Activated T-helper 2 cell treated with anti-CD3 and anti-CD28 coated beads, Interferon-gamma antibody, Interleukin-2, Interleukin-4, amounts not matched to agents 10 μg/mL and 5 μg/mL and 100 μg/mL, durations not matched to agents 14 hours and 24 hours and 36 hours (primary cell): ENCODE measurements around the gene CUX1. TPM values are rescaled to one million over a fixed set of nuclear protein-coding genes. Genes with fewer than 3 reads are reported as not detected.
"Not testable (repeated sequence)": the region's sequence is repeated elsewhere in the genome, so short reads cannot be mapped to it uniquely, and the experiment has no call there.

ENCODE experiments used
- DNase-seq: peaks from one replicate; pipeline ENCODE4 v3.0.0; 2021; ENCODE audit warnings: low spot score
- H3K27ac Mint-ChIP-seq: one replicate; pipeline ENCODE4 v1.8.0; 2021; ENCODE audit warnings: mixed read lengths
- H3K27me3 Mint-ChIP-seq: one replicate; pipeline ENCODE4 v1.8.0; 2021; ENCODE audit warnings: low read depth, mixed read lengths
- H3K36me3 Mint-ChIP-seq: one replicate; pipeline ENCODE4 v1.8.0; 2021; ENCODE audit warnings: low read depth, mixed read lengths
- H3K4me1 Mint-ChIP-seq: one replicate; pipeline ENCODE4 v1.8.0; 2021; ENCODE audit warnings: low read depth, mixed read lengths
- H3K4me3 Mint-ChIP-seq: one replicate; pipeline ENCODE4 v1.8.0; 2021; ENCODE audit warnings: low read depth, mild to moderate bottlenecking, moderate library complexity, mixed read lengths
- H3K9me3 Mint-ChIP-seq: one replicate; pipeline ENCODE4 v1.8.0; 2021; ENCODE audit warnings: mixed read lengths
- intact Hi-C: fragments of 100-400 bp; cut with micrococcal nuclease; formaldehyde crosslinking; loops from one replicate; pipeline ENCODE4 v1.15.1; 2023
- total RNA-seq: library from RNA; stranded (reverse); gene quantifications from 2 replicates; pipeline ENCODE4 v1.2.3, GENCODE V29; 2022

Gene CUX1
- total RNA-seq, 1 donor from 2014 or later, result 31.5 TPM

- no peaks in the 10 kb centered on the region for H3K9me3 Mint-ChIP-seq
- peaks cover 11% of the 10 kb centered on the region for H3K36me3 Mint-ChIP-seq
- H3K27ac Mint-ChIP-seq, result no peak overlapping the region
- peaks cover 5% of the 10 kb centered on the region for H3K4me1 Mint-ChIP-seq
- no peak overlapping the region for H3K4me3 Mint-ChIP-seq
- peaks cover 10% of the 10 kb centered on the region for H3K27me3 Mint-ChIP-seq
- intact Hi-C loops, result no loop called here
- DNase-seq, result no peak
Observed at GRCh38 chr7:101823096-101823495, 5.7 kb downstream of the CUX1 start.

DNA sequence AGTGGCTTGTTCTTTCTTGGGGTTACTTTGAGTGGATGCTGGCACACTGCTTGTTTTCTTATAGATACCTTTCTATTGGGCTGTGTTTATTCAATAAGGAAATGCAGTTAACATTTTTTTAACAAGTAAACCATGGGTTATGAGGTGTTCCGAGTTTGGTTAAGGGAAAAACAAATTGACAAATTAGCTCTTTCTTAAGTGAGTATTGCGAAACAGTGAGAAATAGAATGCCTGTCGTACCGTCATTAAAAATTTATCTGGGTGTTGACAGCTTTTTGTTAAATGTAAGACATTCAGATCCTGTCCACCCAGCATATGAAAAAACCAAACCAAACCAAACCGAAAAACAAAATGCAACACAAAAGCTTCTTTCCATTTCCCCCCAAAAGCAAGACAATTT is 6.2 kb downstream of the CUX1 start:
- Mint-ChIP-seq H3K27me3 (peaks cover 5% of the 10 kb centered on the region), H3K4me3 (no peak overlapping the region), H3K4me1 (peaks cover 1% of the 10 kb centered on the region), H3K9me3 (no peaks in the 10 kb centered on the region), H3K36me3 (peaks cover 8% of the 10 kb centered on the region), H3K27ac (no peak overlapping the region)
- intact Hi-C loops, result no loop called here
- DNase-seq, result no peak

GRCh38 chr7:101824440-101824839 is 7.0 kb downstream of the CUX1 start:
- no peak for DNase-seq
- Mint-ChIP-seq H3K4me3 (no peak overlapping the region), H3K4me1 (no peaks in the 10 kb centered on the region), H3K27ac (no peak overlapping the region), H3K36me3 (peaks cover 5% of the 10 kb centered on the region), H3K27me3 (peaks cover 3% of the 10 kb centered on the region), H3K9me3 (no peaks in the 10 kb centered on the region)
- intact Hi-C loops, result no loop called here

- H3K27ac Mint-ChIP-seq, result no peak overlapping the region
- H3K36me3 Mint-ChIP-seq, result peaks cover 3% of the 10 kb centered on the region
- no peak overlapping the region for H3K4me3 Mint-ChIP-seq
- no peak for DNase-seq
- H3K4me1 Mint-ChIP-seq, result no peaks in the 10 kb centered on the region
- H3K27me3 Mint-ChIP-seq, result no peaks in the 10 kb centered on the region
- no peaks in the 10 kb centered on the region for H3K9me3 Mint-ChIP-seq
- intact Hi-C loops, result no loop called here
Observed at GRCh38 chr7:101826081-101826835, 8.8 kb downstream of the CUX1 start.

- Mint-ChIP-seq H3K9me3 (no peaks in the 10 kb centered on the region), H3K36me3 (peaks cover 3% of the 10 kb centered on the region), H3K4me1 (no peaks in the 10 kb centered on the region), H3K27ac (no peak overlapping the region), H3K4me3 (no peak overlapping the region), H3K27me3 (no peaks in the 10 kb centered on the region)
- intact Hi-C loops, result no loop called here
- DNase-seq, result no peak
Observed at GRCh38 chr7:101828301-101829020, 11.0 kb downstream of the CUX1 start.

DNA sequence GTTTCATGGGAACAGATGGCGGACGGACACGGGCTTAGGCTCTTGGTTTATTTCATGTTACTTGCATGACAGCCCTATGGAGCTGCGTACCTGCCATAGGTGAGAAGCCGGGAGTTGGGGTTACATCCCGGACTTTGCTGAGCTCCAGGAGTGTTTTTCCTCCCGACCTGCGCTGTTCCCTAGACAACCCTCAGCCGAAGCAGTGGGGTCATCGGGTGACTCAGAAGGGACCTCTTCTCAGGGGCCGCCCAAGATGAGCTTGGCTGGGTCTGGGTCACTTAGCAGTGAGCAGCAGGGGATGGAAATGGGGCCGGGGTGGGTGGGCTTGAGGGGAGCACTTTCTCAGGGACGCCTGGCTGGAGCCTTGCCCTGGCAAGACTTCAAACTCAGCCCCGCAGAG is 11.9 kb downstream of the CUX1 start:
- Mint-ChIP-seq H3K4me1 (no peaks in the 10 kb centered on the region), H3K27ac (no peak overlapping the region), H3K36me3 (peaks cover 3% of the 10 kb centered on the region), H3K27me3 (no peaks in the 10 kb centered on the region), H3K4me3 (no peak overlapping the region), H3K9me3 (no peaks in the 10 kb centered on the region)
- DNase-seq, result no peak
- intact Hi-C loops, result no loop called here

DNA sequence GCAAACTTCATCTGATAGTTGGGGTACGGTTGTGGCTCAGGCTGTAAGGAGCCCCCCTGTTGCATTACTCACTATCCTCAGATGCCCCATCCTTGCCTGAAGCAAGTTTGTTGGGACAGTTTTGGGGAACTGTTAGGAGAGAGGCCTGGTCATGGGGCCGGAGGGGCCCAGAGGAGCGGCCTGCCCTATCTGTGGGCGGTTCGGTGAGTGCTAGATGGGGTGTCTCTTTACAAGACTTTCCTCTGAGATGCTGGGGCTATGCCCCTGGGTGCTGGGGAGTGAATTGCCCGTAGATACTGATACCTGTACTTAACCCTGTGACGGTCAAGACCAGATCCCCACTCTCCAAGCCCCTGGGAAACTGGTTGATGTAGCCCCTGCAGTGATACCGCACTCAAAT is 12.4 kb downstream of the CUX1 start:
- Mint-ChIP-seq H3K36me3 (peaks cover 3% of the 10 kb centered on the region), H3K27me3 (no peaks in the 10 kb centered on the region), H3K9me3 (no peaks in the 10 kb centered on the region), H3K4me3 (no peak overlapping the region), H3K27ac (no peak overlapping the region), H3K4me1 (no peaks in the 10 kb centered on the region)
- DNase-seq, result no peak
- intact Hi-C loops, result no loop called here

- intact Hi-C loops, H3K4me1 Mint-ChIP-seq, DNase-seq, H3K27me3 Mint-ChIP-seq, H3K9me3 Mint-ChIP-seq, H3K27ac Mint-ChIP-seq, H3K4me3 Mint-ChIP-seq, H3K36me3 Mint-ChIP-seq: not testable (repeated sequence)
Observed at GRCh38 chr7:101831396-101831795, 14.0 kb downstream of the CUX1 start.

DNA sequence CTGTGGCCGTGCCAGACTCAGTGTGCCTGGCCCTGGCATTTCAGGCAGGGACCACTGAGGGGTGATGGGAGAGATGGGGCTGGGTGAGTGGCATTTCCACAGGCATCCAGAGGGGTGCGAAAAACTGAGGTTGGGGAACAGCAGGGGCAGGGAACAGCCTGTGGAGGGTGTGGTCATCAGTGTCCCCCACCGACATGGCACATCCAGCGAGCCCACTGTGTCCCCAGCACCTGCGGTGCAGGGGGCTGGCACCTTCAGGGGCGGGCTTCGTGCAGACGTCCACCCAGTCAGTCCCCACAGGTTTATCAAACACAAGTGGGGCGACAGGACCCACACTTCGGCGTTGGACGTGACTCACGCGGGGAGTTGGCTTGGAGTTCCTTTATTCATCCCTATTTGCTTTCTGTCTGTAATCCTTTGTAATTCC is 14.8 kb downstream of the CUX1 start:
- intact Hi-C loops, result no loop called here
- no peak overlapping the region for H3K4me3 Mint-ChIP-seq
- H3K9me3 Mint-ChIP-seq, result no peaks in the 10 kb centered on the region
- H3K27me3 Mint-ChIP-seq, result no peaks in the 10 kb centered on the region
- no peak for DNase-seq
- no peaks in the 10 kb centered on the region for H3K4me1 Mint-ChIP-seq
- H3K27ac Mint-ChIP-seq, result no peak overlapping the region
- peaks cover 3% of the 10 kb centered on the region for H3K36me3 Mint-ChIP-seq

- no peaks in the 10 kb centered on the region for H3K36me3 Mint-ChIP-seq
- DNase-seq, result no peak
- H3K27me3 Mint-ChIP-seq, result no peaks in the 10 kb centered on the region
- no peak overlapping the region for H3K27ac Mint-ChIP-seq
- no peaks in the 10 kb centered on the region for H3K9me3 Mint-ChIP-seq
- no peaks in the 10 kb centered on the region for H3K4me1 Mint-ChIP-seq
- H3K4me3 Mint-ChIP-seq, result no peak overlapping the region
- intact Hi-C loops, result no loop called here
Observed at GRCh38 chr7:101832685-101833375, 15.4 kb downstream of the CUX1 start.

- no peak overlapping the region for H3K4me3 Mint-ChIP-seq
Observed at GRCh38 chr7:101833799-101834198, 16.4 kb downstream of the CUX1 start.

DNA sequence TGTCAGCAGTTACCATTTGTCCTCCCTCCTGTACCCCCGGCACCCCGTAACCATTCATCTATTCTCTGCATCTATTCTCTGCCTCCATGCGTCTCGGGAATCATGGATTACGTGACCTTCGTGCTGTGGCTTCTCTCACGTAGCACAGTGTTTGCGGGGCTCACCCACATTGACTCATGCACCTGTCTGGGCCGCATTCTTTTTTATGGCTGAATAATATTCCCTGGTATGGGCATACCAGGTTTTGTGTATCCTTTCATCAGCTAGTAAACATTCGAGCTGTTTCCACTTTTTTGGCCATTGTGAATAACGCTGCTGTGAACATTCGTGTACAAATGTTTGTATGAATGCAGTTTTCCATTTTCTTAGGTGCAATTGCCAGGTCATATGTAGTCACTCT is 17.7 kb downstream of the CUX1 start:
- H3K27me3 Mint-ChIP-seq, result no peaks in the 10 kb centered on the region

More at GRCh38 chr7:101833799-101834198, 16.4 kb downstream of the CUX1 start:
- no peaks in the 10 kb centered on the region for H3K9me3 Mint-ChIP-seq
- DNase-seq, result no peak
- H3K27ac Mint-ChIP-seq, result no peak overlapping the region
- intact Hi-C loops, result no loop called here
- H3K36me3 Mint-ChIP-seq, result no peaks in the 10 kb centered on the region
- no peaks in the 10 kb centered on the region for H3K27me3 Mint-ChIP-seq
- no peaks in the 10 kb centered on the region for H3K4me1 Mint-ChIP-seq

DNA sequence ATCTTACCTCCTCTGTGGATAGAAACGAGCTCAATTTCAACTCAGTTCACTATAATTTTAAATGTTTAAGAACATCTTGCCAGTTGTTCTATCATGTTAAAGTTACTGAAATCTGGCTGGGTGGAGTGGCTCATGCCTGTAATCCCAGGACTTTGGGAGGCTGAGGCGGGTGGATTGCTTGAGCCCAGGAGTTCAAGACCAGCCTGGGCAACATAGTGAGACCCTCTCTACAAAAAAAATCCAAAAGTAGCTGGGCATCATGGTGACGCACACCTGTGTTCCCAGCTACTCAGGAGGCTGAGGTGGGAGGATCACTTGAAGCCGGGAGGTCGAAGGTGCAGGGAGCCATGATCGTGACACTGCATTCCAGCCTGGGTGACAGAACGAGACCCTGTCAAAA is 20.0 kb downstream of the CUX1 start:
- H3K4me1 Mint-ChIP-seq, H3K4me3 Mint-ChIP-seq, H3K27me3 Mint-ChIP-seq, DNase-seq, H3K36me3 Mint-ChIP-seq, H3K27ac Mint-ChIP-seq, H3K9me3 Mint-ChIP-seq, intact Hi-C loops: not testable (repeated sequence)

More for the DNA sequence above, 17.7 kb downstream of the CUX1 start:
- Mint-ChIP-seq H3K27ac (no peak overlapping the region), H3K4me1 (no peaks in the 10 kb centered on the region), H3K9me3 (no peaks in the 10 kb centered on the region), H3K36me3 (no peaks in the 10 kb centered on the region), H3K4me3 (no peak overlapping the region)
- intact Hi-C loops, result no loop called here
- no peak for DNase-seq
